ENCODE data around the gene ADAMTSL4.
A peak's percentile ranks its signal among the peaks of the same experiment; 100 is the strongest.
"Not testable (repeated sequence)": the region's sequence is repeated elsewhere in the genome, so short reads cannot be mapped to it uniquely, and the experiment has no call there.

The ADAMTSL4 gene

GRCh38 chr1:150598346-150598745, 49.1 kb downstream of the ADAMTSL4 start:
- not testable (repeated sequence) for DNase-seq

- no peak for DNase-seq
These were observed 52.3 kb downstream of the ADAMTSL4 start for GRCh38 chr1:150601540-150601939.

GRCh38 chr1:150602372-150602771, 53.2 kb downstream of the ADAMTSL4 start:
- DNase-seq, result not testable (repeated sequence)

DNA sequence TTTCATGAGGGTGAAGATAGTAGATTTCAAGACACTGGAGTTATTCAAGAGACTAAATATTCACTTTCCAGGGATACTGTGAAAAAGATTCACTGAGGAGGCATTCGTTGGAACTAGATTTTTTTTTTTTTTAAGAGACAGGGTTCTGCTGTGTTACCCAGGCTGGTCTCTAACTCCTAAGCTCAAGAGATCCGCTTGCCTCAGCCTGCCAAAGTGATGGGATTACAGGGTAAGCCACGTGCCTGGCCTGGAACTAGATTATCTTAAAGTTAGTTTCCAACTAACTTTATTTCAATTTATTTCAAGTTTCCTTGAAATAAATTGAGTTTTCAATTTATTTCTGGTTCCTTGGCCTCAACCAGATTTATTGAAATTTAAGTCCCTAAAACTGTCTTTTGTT, 54.5 kb downstream of the ADAMTSL4 start:
- no peak for DNase-seq

DNA sequence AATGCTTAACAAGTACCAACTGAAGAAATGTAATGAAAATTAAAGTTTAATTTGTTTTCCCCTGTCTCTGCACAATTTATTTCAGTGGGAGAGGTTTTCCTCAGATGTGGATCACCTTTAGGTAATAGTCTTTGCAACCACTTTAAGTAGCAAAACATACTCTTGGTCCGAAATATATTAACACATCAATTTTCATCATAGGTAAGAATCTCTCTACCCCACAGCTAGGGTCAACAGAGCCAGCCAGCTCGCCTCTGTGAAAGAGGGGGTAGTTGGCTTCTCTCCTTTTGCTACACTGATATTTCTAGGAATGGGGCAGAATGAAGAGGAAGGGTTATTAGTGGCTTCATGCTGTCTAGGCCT, 55.0 kb downstream of the ADAMTSL4 start:
- DNase-seq, result no peak

DNA sequence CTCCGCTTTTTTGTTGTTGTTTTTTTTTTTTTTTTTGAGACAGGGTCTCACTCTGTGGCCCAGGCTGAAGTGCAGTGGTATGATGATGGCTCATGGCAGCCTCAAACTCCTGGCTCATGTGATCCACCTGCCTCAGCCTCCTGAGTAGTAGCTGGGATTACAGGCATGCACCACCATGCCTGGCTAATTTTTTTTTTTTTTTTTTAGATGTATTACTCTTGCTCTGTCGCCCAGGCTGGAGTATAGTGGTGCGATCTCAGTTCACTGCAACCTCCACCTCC, 56.2 kb downstream of the ADAMTSL4 start:
- not testable (repeated sequence) for DNase-seq

DNA sequence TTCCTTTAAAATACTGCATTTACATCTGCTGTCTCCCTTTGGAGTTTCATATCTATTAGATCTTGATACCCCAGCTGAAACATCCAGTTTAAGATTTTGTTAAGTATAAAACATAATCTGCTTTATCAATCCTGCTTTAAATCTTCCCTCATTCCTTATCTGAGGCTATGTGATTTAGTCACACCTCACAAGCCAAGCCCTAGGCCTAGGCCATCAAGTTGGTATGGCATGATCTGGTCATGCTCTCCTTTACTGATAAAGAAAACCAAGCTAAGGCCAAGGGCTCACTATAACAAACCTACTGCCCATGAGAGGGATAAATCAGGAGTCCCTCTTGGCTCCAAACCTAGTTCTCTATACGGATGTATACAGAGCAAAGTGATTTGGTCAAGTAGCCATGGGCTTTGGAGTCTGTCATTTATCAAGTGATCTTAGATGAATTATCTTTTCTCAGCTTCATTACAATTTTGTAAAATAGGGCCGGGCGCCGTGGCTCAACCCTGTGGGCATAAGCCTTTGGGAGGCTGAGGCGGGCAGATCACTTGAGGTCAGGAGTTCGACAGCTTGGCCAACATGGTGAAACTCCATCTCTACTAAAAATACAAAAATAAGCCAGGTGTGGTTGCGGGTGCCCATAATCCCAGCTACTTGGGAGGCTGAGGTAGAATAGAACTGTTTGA, 57.4 kb downstream of the ADAMTSL4 start:
- DNase-seq, result no peak

DNA sequence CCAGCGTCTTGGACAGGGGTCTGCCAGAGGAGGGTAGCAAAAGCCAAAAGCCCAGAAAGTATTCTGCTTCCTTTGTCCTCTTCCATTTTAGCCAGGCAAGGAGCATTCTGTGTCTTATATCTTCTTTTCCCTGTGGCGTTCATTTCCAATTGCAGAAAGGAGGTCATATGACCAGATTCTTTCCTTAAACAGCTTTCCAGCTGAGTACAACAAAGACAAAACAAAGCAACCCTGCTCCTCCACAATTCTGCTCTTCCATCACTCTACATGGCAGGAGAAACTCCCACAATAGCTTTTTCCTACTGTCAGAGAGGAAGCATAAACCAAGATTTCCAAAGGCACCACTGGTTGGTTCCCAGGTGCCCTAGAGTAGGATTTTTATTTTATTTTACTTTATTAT, 60.5 kb downstream of the ADAMTSL4 start:
- DNase-seq, result peak; percentile 44
